Measurements from ENCODE around the gene TIAL1. TPM values are rescaled to one million over a fixed set of nuclear protein-coding genes. Genes with fewer than 3 reads are reported as not detected.

Gene TIAL1
- total and polyA plus RNA-seq, 2 experiments from 2014 or later: 92.6 to 131 TPM

- peaks cover 11% of the 10 kb centered on the region; the same call in 2 of the 3 replicates for H3K9me3 Mint-ChIP-seq
- DNase-seq (ENCODE audit: low spot score): no peak
- Histone ChIP-seq H3K27ac (ENCODE audit: low read depth) (no peak overlapping the region), H3K4me2 (no peak overlapping the region), H2AFZ (no peak overlapping the region), H3K36me3 (ENCODE audit: insufficient read depth) (no peaks in the 10 kb centered on the region), H3F3A (replicated peaks; ENCODE audit: low read depth) (no peaks in the 10 kb centered on the region), H3K4me1 (ENCODE audit: insufficient read depth) (no peaks in the 10 kb centered on the region; the same call in 1 of the 2 replicates), H3K9me2 (ENCODE audit: insufficient read depth) (no peaks in the 10 kb centered on the region), H3K4me3 (no peak overlapping the region), H3K27me3 (ENCODE audit: insufficient read depth) (no peaks in the 10 kb centered on the region), H3K79me2 (replicated peaks; ENCODE audit: insufficient read depth) (no peaks in the 10 kb centered on the region), H4K20me1 (replicated peaks; ENCODE audit: insufficient read depth) (no peaks in the 10 kb centered on the region)
- H3K4me1 Mint-ChIP-seq: peaks cover 4% of the 10 kb centered on the region; the same call in 2 of the 3 replicates
- no peak overlapping the region for H3K27ac Mint-ChIP-seq
- H3K27me3 Mint-ChIP-seq (ENCODE audit: insufficient read depth, low read depth, poor library complexity): peaks cover 5% of the 10 kb centered on the region
- H3K4me3 Mint-ChIP-seq: no peak overlapping the region; the same call in 2 of the 3 replicates
- ATAC-seq: no peak
- no peaks in the 10 kb centered on the region for H3K36me3 Mint-ChIP-seq (ENCODE audit: low read depth)
- TF ChIP-seq ZNF462 (CRISPR knock-in tag; IDR thresholded peaks at IDR 0.05) (no peak), ZNF331 (CRISPR knock-in tag; IDR thresholded peaks at IDR 0.05; ENCODE audit: low read depth) (no peak), JUNB (IDR thresholded peaks at IDR 0.05; ENCODE audit: unreplicated experiment) (no peak), NANOG (IDR thresholded peaks at IDR 0.05; ENCODE audit: borderline replicate concordance) (no peak), CTCF (conservative IDR thresholded peaks at IDR 0.05; ENCODE audit: low read depth in 2 of 2) (no peak)
Observed at GRCh38 chr10:119613741-119614140, 17.0 kb upstream of the TIAL1 start.
